Measurements from ENCODE around the gene SBF2. TPM values are rescaled to one million over a fixed set of nuclear protein-coding genes. Genes with fewer than 3 reads are reported as not detected.

SBF2 gene
- total and polyA plus RNA-seq, 9 of the 15 experiments (the other 6 are each of a cell fraction or from before 2014, with no cell fraction given), result 0.80 to 9.5 (median 5.0) TPM

DNA sequence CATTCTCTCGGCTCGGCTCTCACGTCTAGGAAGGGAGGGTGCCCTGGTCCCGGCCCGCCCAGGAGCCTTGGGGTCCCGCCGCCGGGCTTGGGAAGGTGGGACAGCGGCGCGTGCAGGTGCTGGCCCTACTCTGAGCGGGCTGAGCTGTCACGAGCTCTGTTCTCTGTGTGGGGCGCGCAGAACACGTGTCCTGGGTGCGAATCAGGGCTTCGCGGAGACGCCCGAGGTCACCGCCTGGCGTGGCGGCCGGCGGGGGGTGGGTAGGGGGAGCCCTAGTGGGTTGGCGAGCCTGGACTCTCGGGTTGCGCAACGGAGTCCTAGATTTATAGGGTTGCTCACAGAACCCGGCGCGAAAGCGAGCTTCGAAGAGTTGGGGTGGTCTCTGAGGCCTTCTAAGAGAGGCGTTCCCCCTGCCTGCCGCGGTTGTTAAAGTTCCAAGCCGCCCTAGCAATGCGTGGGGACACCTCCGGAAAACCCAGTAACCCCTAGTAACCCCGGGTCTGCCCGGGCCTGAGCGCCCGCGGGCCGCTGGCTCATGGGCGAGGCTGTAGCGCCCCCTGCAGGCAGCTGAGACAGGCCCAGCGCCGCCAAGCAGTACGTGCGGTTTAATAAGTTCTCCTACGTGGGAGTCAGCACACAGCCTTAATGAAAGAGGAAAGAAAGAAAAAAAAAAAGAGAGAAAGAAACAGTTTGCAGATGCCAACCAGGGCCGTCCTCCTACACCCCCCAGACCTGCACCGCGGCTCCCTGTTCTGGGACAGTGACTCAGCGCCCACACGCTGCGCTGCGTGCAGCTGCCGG lies 13.6 kb upstream of the SBF2 start (continued):
- TF ChIP-seq MAZ (CRISPR knock-in tag; conservative IDR thresholded peaks at IDR 0.05 in 1 of 2, IDR thresholded peaks at IDR 0.05 in 1 of 2) (peak in 1 of 2 experiments; percentile 70; a peak in 3 of 4 replicates), PHF20 (IDR thresholded peaks at IDR 0.05; ENCODE audit: partially characterized antibody) (no peak), FOXJ2 (tag; IDR thresholded peaks at IDR 0.05) (no peak), THRAP3 (IDR thresholded peaks at IDR 0.05; ENCODE audit: borderline replicate concordance) (no peak), MIER1 (IDR thresholded peaks at IDR 0.05; ENCODE audit: low read depth) (0 out of 2 replicates have a peak, but pooled peaks have one; percentile 25), KDM5B (IDR thresholded peaks at IDR 0.05; ENCODE audit: insufficient replicate concordance, low read depth, low read length) (peak; percentile 58), ESRRB (CRISPR knock-in tag; IDR thresholded peaks at IDR 0.05; ENCODE audit: borderline replicate concordance) (no peak), HNRNPH1 (optimal IDR thresholded peaks at IDR 0.05; ENCODE audit: low read depth, low read length) (no peak), NR4A1 (CRISPR knock-in tag; IDR thresholded peaks at IDR 0.05) (no peak), NR4A1 (tag; IDR thresholded peaks at IDR 0.05) (no peak), HDAC2 (IDR thresholded peaks at IDR 0.05) (no peak), RBM25 (IDR thresholded peaks at IDR 0.05; ENCODE audit: low read depth, low read length, severe bottlenecking) (no peak)
- TF ChIP-seq, protein P1, sequence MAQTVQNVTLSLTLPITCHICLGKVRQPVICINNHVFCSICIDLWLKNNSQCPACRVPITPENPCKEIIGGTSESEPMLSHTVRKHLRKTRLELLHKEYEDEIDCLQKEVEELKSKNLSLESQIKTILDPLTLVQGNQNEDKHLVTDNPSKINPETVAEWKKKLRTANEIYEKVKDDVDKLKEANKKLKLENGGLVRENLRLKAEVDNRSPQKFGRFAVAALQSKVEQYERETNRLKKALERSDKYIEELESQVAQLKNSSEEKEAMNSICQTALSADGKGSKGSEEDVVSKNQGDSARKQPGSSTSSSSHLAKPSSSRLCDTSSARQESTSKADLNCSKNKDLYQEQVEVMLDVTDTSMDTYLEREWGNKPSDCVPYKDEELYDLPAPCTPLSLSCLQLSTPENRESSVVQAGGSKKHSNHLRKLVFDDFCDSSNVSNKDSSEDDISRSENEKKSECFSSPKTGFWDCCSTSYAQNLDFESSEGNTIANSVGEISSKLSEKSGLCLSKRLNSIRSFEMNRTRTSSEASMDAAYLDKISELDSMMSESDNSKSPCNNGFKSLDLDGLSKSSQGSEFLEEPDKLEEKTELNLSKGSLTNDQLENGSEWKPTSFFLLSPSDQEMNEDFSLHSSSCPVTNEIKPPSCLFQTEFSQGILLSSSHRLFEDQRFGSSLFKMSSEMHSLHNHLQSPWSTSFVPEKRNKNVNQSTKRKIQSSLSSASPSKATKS (CRISPR knock-in tag; IDR thresholded peaks at IDR 0.05), result no peak
- TF ChIP-seq, protein P2, sequence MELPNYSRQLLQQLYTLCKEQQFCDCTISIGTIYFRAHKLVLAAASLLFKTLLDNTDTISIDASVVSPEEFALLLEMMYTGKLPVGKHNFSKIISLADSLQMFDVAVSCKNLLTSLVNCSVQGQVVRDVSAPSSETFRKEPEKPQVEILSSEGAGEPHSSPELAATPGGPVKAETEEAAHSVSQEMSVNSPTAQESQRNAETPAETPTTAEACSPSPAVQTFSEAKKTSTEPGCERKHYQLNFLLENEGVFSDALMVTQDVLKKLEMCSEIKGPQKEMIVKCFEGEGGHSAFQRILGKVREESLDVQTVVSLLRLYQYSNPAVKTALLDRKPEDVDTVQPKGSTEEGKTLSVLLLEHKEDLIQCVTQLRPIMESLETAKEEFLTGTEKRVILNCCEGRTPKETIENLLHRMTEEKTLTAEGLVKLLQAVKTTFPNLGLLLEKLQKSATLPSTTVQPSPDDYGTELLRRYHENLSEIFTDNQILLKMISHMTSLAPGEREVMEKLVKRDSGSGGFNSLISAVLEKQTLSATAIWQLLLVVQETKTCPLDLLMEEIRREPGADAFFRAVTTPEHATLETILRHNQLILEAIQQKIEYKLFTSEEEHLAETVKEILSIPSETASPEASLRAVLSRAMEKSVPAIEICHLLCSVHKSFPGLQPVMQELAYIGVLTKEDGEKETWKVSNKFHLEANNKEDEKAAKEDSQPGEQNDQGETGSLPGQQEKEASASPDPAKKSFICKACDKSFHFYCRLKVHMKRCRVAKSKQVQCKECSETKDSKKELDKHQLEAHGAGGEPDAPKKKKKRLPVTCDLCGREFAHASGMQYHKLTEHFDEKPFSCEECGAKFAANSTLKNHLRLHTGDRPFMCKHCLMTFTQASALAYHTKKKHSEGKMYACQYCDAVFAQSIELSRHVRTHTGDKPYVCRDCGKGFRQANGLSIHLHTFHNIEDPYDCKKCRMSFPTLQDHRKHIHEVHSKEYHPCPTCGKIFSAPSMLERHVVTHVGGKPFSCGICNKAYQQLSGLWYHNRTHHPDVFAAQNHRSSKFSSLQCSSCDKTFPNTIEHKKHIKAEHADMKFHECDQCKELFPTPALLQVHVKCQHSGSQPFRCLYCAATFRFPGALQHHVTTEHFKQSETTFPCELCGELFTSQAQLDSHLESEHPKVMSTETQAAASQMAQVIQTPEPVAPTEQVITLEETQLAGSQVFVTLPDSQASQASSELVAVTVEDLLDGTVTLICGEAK (IDR thresholded peaks at IDR 0.05), result no peak
- TF ChIP-seq, protein P2 (CRISPR knock-in tag; IDR thresholded peaks at IDR 0.05), result no peak
- TF ChIP-seq, protein P3, sequence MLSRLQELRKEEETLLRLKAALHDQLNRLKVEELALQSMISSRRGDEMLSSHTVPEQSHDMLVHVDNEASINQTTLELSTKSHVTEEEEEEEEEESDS (CRISPR knock-in tag; IDR thresholded peaks at IDR 0.05), result no peak
